ENCODE measurements around the gene MAP4K3.

The MAP4K3 gene

GRCh38 chr2:39445934-39446333 is 8.8 kb upstream of the MAP4K3 start:
- DNase-seq (ENCODE audit: low read depth): no peak

GRCh38 chr2:39443009-39443408 is 5.9 kb upstream of the MAP4K3 start:
- DNase-seq (ENCODE audit: low read depth): no peak

GRCh38 chr2:39437522-39438296 is 624 bp upstream of the MAP4K3 start:
- DNase-seq (ENCODE audit: low read depth): no peak

GRCh38 chr2:39435741-39436591 is 1.1 kb downstream of the MAP4K3 start:
- peak; percentile 44 for DNase-seq (ENCODE audit: low read depth)

- no peak for DNase-seq (ENCODE audit: low read depth)
Measured at GRCh38 chr2:39435234-39435633, 1.9 kb downstream of the MAP4K3 start.

- DNase-seq (ENCODE audit: low read depth): no peak
Measured at GRCh38 chr2:39434233-39434897, 2.7 kb downstream of the MAP4K3 start.

- no peak for DNase-seq (ENCODE audit: low read depth)
Measured at GRCh38 chr2:39433586-39434195, 3.4 kb downstream of the MAP4K3 start.

GRCh38 chr2:39432701-39433100 is 4.4 kb downstream of the MAP4K3 start:
- no peak for DNase-seq (ENCODE audit: low read depth)

GRCh38 chr2:39431592-39432316 is 5.3 kb downstream of the MAP4K3 start:
- DNase-seq (ENCODE audit: low read depth): no peak

- no peak for DNase-seq (ENCODE audit: low read depth)
Measured at GRCh38 chr2:39429746-39430145, 7.3 kb downstream of the MAP4K3 start.

GRCh38 chr2:39424951-39425350 is 12.1 kb downstream of the MAP4K3 start:
- no peak for DNase-seq (ENCODE audit: low read depth)

- no peak for DNase-seq (ENCODE audit: low read depth)
Measured at GRCh38 chr2:39422700-39423099, 14.4 kb downstream of the MAP4K3 start.

- DNase-seq (ENCODE audit: low read depth): no peak
Measured at GRCh38 chr2:39421354-39421753, 15.7 kb downstream of the MAP4K3 start.

- no peak for DNase-seq (ENCODE audit: low read depth)
Measured at GRCh38 chr2:39419282-39420223, 17.5 kb downstream of the MAP4K3 start.

GRCh38 chr2:39418491-39418890 is 18.6 kb downstream of the MAP4K3 start:
- DNase-seq (ENCODE audit: low read depth): no peak

- DNase-seq (ENCODE audit: low read depth): peak; percentile 73
Measured at GRCh38 chr2:39416140-39416539, 20.9 kb downstream of the MAP4K3 start.

- DNase-seq (ENCODE audit: low read depth): no peak
Measured at GRCh38 chr2:39413063-39413737, 23.9 kb downstream of the MAP4K3 start.

- DNase-seq (ENCODE audit: low read depth): no peak
Measured at GRCh38 chr2:39411181-39411944, 25.7 kb downstream of the MAP4K3 start.
